PC-9 (cell line): ENCODE data around the gene ARSK. TPM values are rescaled to one million over a fixed set of nuclear protein-coding genes. Genes with fewer than 3 reads are reported as not detected.

ENCODE experiments used
- BruUV-seq: library from RNA; stranded (reverse); fragments of 400-500 nt; replicated peaks from 2 replicates; lab custom pipeline; 2021; lab: Mats Ljungman, UMichigan
- CTCF ChIA-PET: fragments of 300-600 bp; sonication (Branson Sonifier 250); formaldehyde crosslinking; loops from one replicate; lab custom pipeline; 2022; ENCODE audit warnings: antibody characterized with exemption; lab: Charles Lee
- POLR2A ChIA-PET: fragments of 300-600 bp; sonication (Branson Sonifier 250); formaldehyde crosslinking; loops from one replicate; lab custom pipeline; 2022; ENCODE audit warnings: antibody characterized with exemption; ENCODE audit not compliant: unreplicated experiment; lab: Charles Lee
- DNase-seq, 2 experiments: peaks; one replicate each; pipeline versions ENCODE4 v3.0.0 to v3.0.0-alpha.2; 2015 to 2022; ENCODE audit warnings: mixed read lengths in 1 of 2
- H2AFZ ChIP-seq: fragments of 200-600 bp; sonication (generic); 2 replicates; pipeline ENCODE4 v1.8.1; 2017; ENCODE audit warnings: antibody characterized with exemption
- H3F3A ChIP-seq: fragments of 200-600 bp; sonication (generic); 2 replicates; pipeline ENCODE4 v1.8.1; 2017; ENCODE audit warnings: antibody characterized with exemption, mild to moderate bottlenecking, low read depth; ENCODE audit not compliant: insufficient read depth
- H3K27ac ChIP-seq: fragments of 200-600 bp; sonication (generic); 2 replicates; pipeline ENCODE4 v1.6.1; 2016; ENCODE audit warnings: mixed run types
- H3K27me3 ChIP-seq: fragments of 200-600 bp; sonication (generic); 2 replicates; pipeline ENCODE4 v1.6.1; 2016; ENCODE audit warnings: low read depth, mixed run types; ENCODE audit not compliant: insufficient read depth
- H3K36me3 ChIP-seq: fragments of 200-600 bp; sonication (generic); 2 replicates; pipeline ENCODE4 v1.6.1; 2016; ENCODE audit warnings: low read depth, mixed run types
- H3K4me1 ChIP-seq: fragments of 200-600 bp; sonication (generic); replicated peaks from 2 replicates; pipeline ENCODE4 v1.6.1; 2016; ENCODE audit warnings: mixed run types; ENCODE audit not compliant: insufficient read depth
- H3K4me2 ChIP-seq: fragments of 200-600 bp; sonication (generic); 2 replicates; pipeline ENCODE4 v1.6.1; 2017; ENCODE audit warnings: mixed run types
- H3K4me3 ChIP-seq: fragments of 200-600 bp; sonication (generic); 2 replicates; pipeline ENCODE4 v1.6.1; 2016; ENCODE audit warnings: mixed run types
- H3K79me2 ChIP-seq: fragments of 200-600 bp; sonication (generic); 2 replicates; pipeline ENCODE4 v1.6.1; 2017; ENCODE audit warnings: low read depth, mixed run types
- H3K9me2 ChIP-seq: fragments of 200-600 bp; sonication (generic); 2 replicates; pipeline ENCODE4 v1.8.1; 2017; ENCODE audit warnings: mild to moderate bottlenecking; ENCODE audit not compliant: insufficient read depth
- H3K9me3 ChIP-seq: fragments of 200-600 bp; sonication (generic); 2 replicates; pipeline ENCODE4 v1.8.1; 2016; ENCODE audit warnings: low read depth; ENCODE audit not compliant: insufficient read depth
- H4K20me1 ChIP-seq: fragments of 200-600 bp; sonication (generic); 2 replicates; pipeline ENCODE4 v1.8.1; 2017; ENCODE audit not compliant: insufficient read depth
- EZH2 ChIP-seq: fragments of 200-600 bp; sonication (generic); IDR thresholded peaks from 2 replicates; pipeline ENCODE4 v1.8.0; 2017; ENCODE audit warnings: antibody characterized with exemption, low read depth
- intact Hi-C: fragments of 100-400 bp; cut with micrococcal nuclease; formaldehyde crosslinking; loops from one replicate; pipeline ENCODE4 v1.10.0; 2022; ENCODE audit not compliant: unreplicated experiment
- total RNA-seq: library from RNA; stranded (reverse); gene quantifications from 2 replicates; pipeline ENCODE4 v1.2.3, GENCODE V29; 2021
- TF ChIP-seq, protein P1 (sequence below): fragments of 200-600 bp; sonication (generic); conservative IDR thresholded peaks from 2 replicates; pipeline ENCODE4 v1.6.1; 2017; ENCODE audit warnings: mixed run types, antibody characterized with exemption, mild to moderate bottlenecking, moderate library complexity

ARSK gene
- total RNA-seq, 1 experiment from 2014 or later = 5.8 TPM

- peaks cover 14% of the 10 kb centered on the region for H3K36me3 ChIP-seq
- no peak for DNase-seq
- H3K4me2 ChIP-seq = no peak overlapping the region
- no peak overlapping the region for H2AFZ ChIP-seq
- BruUV-seq = no TSS peak
- ChIA-PET POLR2A (interaction anchor here (0.5 kb wide), 1 partner anchor 90 kb away, joined by 3 read pairs; no protein-coding TSS in a partner anchor), CTCF (no interaction called here)
- no peaks in the 10 kb centered on the region for H4K20me1 ChIP-seq
- no peaks in the 10 kb centered on the region for H3K9me3 ChIP-seq
- no peak overlapping the region for H3K4me3 ChIP-seq
- intact Hi-C loops = no loop called here
- no peak overlapping the region for H3K27ac ChIP-seq
- no peaks in the 10 kb centered on the region for H3K27me3 ChIP-seq
- no peak for TF ChIP-seq EZH2
- TF ChIP-seq, protein P1, sequence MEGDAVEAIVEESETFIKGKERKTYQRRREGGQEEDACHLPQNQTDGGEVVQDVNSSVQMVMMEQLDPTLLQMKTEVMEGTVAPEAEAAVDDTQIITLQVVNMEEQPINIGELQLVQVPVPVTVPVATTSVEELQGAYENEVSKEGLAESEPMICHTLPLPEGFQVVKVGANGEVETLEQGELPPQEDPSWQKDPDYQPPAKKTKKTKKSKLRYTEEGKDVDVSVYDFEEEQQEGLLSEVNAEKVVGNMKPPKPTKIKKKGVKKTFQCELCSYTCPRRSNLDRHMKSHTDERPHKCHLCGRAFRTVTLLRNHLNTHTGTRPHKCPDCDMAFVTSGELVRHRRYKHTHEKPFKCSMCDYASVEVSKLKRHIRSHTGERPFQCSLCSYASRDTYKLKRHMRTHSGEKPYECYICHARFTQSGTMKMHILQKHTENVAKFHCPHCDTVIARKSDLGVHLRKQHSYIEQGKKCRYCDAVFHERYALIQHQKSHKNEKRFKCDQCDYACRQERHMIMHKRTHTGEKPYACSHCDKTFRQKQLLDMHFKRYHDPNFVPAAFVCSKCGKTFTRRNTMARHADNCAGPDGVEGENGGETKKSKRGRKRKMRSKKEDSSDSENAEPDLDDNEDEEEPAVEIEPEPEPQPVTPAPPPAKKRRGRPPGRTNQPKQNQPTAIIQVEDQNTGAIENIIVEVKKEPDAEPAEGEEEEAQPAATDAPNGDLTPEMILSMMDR = no peak
- no peaks in the 10 kb centered on the region for H3K4me1 ChIP-seq
- H3K79me2 ChIP-seq = no peaks in the 10 kb centered on the region
- no peaks in the 10 kb centered on the region for H3K9me2 ChIP-seq
- H3F3A ChIP-seq = no peaks in the 10 kb centered on the region
Observed at GRCh38 chr5:95531491-95531890, 23.4 kb upstream of the ARSK start.

DNA sequence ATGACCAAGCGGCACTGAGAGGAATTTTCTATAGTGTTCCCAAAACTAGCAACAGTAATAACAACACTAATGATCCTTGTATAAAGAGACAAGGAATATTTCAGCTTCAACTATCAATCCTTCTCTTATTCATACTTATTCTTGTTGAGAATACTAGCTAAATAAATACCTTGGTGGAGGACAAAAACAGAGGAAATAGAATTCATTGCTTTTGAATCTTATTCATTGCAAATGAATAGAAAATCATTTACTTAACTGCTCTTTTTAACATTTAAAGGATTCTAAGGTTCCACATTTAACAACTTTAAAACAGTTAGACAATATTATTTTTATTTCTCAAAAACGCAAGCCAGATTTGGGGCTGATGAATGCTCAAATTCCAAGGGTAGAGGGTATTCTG is 22.5 kb upstream of the ARSK start:
- Histone ChIP-seq H4K20me1 (no peaks in the 10 kb centered on the region), H3K79me2 (no peaks in the 10 kb centered on the region), H3K4me3 (no peak overlapping the region), H2AFZ (no peak overlapping the region), H3K4me2 (no peak overlapping the region), H3K27ac (no peak overlapping the region), H3K27me3 (no peaks in the 10 kb centered on the region), H3F3A (no peaks in the 10 kb centered on the region), H3K9me2 (no peaks in the 10 kb centered on the region), H3K4me1 (no peaks in the 10 kb centered on the region), H3K36me3 (peaks cover 21% of the 10 kb centered on the region), H3K9me3 (no peaks in the 10 kb centered on the region)
- no peak for DNase-seq
- POLR2A ChIA-PET = no interaction called here
- intact Hi-C loops = no loop called here
- no peak for TF ChIP-seq EZH2
- TF ChIP-seq, protein P1 = no peak
- CTCF ChIA-PET = interaction anchor here (0.7 kb wide), 1 partner anchor 1305 kb away, joined by 3 read pairs; no protein-coding TSS in a partner anchor
- BruUV-seq = no TSS peak

DNA sequence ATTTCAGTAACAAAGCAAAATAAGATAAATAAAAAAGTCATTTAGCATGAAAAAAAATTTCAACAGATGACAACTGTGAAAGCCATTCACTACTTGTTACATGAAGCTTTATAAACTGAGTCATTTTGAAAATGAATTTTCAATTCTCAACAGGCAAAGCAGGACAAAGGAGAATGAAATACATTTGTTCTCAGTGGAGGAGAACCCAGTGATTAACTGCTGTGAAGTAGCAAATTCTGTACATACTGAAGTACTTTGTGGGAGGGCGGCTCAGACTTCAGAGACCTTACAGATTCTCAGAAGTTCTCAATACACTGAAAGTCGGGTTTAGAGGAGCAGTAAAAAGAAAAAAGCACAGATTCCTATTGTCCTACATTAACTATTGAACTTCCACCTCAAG is 21.8 kb upstream of the ARSK start:
- Histone ChIP-seq H3F3A (no peaks in the 10 kb centered on the region), H3K79me2 (no peaks in the 10 kb centered on the region), H3K4me2 (no peak overlapping the region), H3K36me3 (peaks cover 21% of the 10 kb centered on the region), H3K4me3 (no peak overlapping the region), H3K4me1 (no peaks in the 10 kb centered on the region), H2AFZ (no peak overlapping the region), H3K9me2 (no peaks in the 10 kb centered on the region), H3K27ac (no peak overlapping the region), H4K20me1 (no peaks in the 10 kb centered on the region), H3K27me3 (no peaks in the 10 kb centered on the region), H3K9me3 (no peaks in the 10 kb centered on the region)
- ChIA-PET CTCF (interaction anchor here (0.7 kb wide), 1 partner anchor 1305 kb away, joined by 3 read pairs; no protein-coding TSS in a partner anchor), POLR2A (no interaction called here)
- no TSS peak for BruUV-seq
- no peak for DNase-seq
- no peak for TF ChIP-seq EZH2
- intact Hi-C loops = no loop called here

- H3F3A ChIP-seq = no peaks in the 10 kb centered on the region
- H4K20me1 ChIP-seq = no peaks in the 10 kb centered on the region
- ChIA-PET CTCF (no interaction called here), POLR2A (no interaction called here)
- DNase-seq = no peak
- H3K4me2 ChIP-seq = no peak overlapping the region
- no peaks in the 10 kb centered on the region for H3K9me3 ChIP-seq
- H3K4me1 ChIP-seq = no peaks in the 10 kb centered on the region
- BruUV-seq = no TSS peak
- TF ChIP-seq EZH2 = no peak
- TF ChIP-seq, protein P1 = no peak
- H3K9me2 ChIP-seq = no peaks in the 10 kb centered on the region
- no peak overlapping the region for H2AFZ ChIP-seq
- no peaks in the 10 kb centered on the region for H3K27me3 ChIP-seq
- peaks cover 21% of the 10 kb centered on the region; the same call in 1 of the 2 replicates for H3K36me3 ChIP-seq
- intact Hi-C loops = no loop called here
- no peak overlapping the region for H3K27ac ChIP-seq
- H3K4me3 ChIP-seq = no peak overlapping the region
- H3K79me2 ChIP-seq = no peaks in the 10 kb centered on the region
Observed at GRCh38 chr5:95533761-95534160, 21.1 kb upstream of the ARSK start.
